ENCODE results near the gene C1orf141.

The C1orf141 gene

DNA sequence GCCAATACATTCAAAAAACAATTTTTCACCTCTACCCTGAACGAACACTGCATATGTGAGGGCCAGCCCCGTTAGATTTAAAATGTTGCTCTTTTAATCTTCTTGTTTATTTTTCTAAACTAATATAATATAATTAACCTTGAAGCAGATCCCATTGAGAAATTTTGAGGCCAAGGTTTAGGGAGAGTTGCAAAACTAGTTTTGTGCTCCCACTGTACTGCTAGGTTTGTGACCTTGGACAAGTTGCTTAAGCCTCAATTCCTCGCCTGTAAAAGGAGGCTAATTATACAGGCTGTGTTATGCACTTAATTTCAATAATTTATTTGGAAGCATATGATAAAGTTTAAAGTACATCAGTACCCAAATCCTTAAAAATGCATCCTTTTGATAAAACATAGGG lies 35.2 kb upstream of the C1orf141 start:
- TF ChIP-seq, protein P1, sequence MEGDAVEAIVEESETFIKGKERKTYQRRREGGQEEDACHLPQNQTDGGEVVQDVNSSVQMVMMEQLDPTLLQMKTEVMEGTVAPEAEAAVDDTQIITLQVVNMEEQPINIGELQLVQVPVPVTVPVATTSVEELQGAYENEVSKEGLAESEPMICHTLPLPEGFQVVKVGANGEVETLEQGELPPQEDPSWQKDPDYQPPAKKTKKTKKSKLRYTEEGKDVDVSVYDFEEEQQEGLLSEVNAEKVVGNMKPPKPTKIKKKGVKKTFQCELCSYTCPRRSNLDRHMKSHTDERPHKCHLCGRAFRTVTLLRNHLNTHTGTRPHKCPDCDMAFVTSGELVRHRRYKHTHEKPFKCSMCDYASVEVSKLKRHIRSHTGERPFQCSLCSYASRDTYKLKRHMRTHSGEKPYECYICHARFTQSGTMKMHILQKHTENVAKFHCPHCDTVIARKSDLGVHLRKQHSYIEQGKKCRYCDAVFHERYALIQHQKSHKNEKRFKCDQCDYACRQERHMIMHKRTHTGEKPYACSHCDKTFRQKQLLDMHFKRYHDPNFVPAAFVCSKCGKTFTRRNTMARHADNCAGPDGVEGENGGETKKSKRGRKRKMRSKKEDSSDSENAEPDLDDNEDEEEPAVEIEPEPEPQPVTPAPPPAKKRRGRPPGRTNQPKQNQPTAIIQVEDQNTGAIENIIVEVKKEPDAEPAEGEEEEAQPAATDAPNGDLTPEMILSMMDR (IDR thresholded peaks at IDR 0.05), result no peak

DNA sequence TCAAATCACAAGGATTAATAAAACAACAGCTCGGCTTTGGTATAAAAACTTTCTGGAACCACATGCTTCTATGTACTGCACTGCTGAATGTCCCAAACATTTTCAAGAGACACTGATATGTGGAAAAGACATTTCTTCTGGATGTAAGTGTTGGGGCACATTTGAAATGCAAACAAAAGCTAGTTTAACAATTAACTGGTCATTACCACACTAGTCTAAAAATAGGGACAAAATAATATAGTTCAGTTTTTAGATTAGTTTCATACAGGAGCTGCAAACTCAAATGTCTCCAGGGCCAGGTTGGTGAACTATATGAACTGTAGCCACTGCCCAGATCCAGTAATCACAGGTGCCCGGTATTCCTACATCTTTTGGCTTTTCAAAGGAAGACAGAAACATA lies 34.7 kb upstream of the C1orf141 start:
- TF ChIP-seq, protein P1 (IDR thresholded peaks at IDR 0.05), result no peak

DNA sequence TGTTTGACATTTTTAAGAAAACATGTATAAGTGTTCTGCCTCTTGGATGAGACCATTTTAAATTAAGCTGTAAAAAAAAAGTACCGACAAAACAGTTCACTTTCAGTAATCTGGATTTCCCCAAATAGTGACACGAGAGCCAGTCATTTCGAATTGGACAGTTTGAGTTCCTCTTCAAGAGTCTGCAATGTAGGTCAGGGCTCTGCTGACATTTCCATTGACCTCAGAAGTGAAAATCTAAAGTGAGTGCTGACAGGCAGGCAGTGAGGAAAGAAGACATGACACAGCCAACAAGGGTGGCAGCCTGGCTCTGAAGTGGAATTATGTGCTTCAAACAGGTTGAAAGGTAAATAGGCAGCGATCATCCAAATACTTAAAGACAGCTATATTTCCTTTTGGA lies 31.4 kb upstream of the C1orf141 start, which contains the start of gene IL23R:
IL23R (plus strand) TSS at position 259 of the 400 bp plus-strand sequence. CDS start 1,667 bp downstream, outside the sequence.
- TF ChIP-seq, protein P1 (IDR thresholded peaks at IDR 0.05), result no peak

DNA sequence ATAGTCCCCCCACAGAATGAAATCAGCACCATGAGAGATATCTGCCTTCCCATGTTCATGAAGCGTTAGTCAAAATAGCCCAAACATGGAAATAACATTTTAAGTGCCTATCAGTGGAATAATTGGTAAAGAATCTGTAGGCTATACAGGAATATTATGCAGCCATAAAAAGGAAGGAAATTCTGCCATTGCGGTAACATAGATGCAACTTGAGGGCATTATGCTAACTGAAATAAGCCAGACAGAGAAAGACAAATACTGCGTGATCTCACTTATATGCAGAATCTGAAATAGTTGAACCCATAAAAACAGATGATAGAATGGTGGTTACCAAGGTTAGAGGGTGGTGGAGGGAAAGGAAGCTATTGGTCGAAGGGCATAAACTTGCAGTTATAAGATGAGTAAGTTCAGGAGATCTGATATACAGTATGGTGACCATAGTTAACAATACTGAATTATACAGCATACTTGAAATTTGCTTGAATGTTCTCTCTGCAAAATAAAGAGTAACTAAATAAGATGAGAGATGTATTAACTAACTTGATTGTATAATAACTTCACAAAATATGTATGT lies 30.8 kb upstream of the C1orf141 start:
- TF ChIP-seq, protein P1 (IDR thresholded peaks at IDR 0.05), result no peak

DNA sequence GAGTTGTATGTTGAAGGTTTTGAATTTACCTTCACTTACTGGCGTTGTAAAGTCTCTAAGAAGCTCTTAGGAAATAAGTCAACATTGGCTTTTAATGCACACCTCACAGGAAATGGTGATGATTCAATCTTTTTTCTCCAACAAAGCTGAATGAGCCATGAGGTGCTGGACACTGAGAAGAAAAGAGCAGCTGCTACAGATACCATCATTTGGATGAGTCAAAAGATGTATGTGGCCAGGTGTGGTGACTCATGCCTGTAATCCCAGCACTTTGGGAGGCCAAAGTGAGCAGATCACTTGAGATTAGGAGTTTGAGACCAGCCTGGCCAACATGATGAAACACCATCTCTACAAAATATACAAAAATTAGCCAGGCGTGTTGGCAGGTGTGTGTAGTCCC lies 28.2 kb upstream of the C1orf141 start:
- TF ChIP-seq, protein P1 (IDR thresholded peaks at IDR 0.05), result no peak

DNA sequence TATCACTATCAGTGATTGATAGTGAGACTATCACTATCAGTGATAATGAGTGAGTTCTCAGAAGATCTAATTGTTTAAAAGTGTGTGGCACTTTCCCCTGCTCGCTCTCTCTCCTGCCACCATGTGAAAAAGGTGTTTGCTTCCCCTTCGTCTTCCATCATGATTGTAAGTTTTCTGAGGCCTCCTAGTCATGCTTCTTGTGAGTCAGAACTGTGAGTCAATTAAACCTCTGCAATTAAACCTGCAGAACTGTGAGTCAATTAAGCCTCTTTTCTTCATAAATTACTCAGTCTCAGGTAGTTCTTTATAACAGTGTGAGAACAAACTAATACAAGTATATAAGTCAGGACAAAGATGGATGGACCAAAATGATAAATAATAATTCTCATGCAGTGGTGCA lies 24.5 kb upstream of the C1orf141 start:
- TF ChIP-seq, protein P1 (IDR thresholded peaks at IDR 0.05), result no peak

DNA sequence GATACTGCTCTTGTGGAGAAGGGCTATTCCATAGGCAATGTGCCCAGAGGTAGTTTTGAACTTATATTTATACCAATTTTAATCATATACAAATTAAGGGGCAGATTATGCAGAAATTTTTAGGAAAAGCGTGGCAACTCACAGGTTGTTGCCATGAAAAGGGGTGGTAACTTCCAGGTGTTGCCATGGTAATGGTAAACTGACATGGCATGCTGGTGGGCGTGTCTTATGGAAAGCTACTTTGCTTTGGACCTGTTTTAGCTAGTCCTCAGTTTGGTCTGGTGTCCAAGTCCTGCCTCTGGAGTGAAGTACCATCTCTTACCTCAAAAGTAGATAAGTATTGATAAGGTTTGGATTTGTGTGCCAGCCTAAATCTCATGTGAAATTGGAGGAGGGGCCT lies 23.6 kb upstream of the C1orf141 start:
- TF ChIP-seq, protein P1 (IDR thresholded peaks at IDR 0.05), result no peak

DNA sequence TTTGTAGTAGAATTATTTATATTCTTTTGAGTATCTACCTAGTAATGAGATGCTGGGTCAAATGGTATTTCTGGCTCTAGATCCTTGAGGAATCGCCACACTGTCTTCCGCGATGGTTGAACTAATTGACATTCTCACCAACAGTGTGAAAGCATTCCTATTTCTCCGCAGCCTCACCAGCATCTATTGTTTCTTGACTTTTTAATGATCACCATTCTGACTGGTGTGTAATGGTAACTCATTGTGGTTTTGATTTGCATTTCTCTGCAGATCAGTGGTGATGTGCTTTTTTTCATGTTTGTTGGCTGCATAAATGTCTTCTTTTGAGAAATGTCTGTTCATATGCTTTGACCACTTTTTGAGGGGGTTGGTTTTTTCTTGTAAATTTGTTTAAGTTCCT lies 16.2 kb upstream of the C1orf141 start:
- TF ChIP-seq, protein P1 (IDR thresholded peaks at IDR 0.05), result no peak
